Spleen (tissue), 7 donors: ENCODE data around the gene SYDE2.

Experiments
- CTCF ChIP-seq, 11 experiments: fragments of 200-600 bp in 7 of 11; fragments of 450-650 bp in 4 of 11; sonication (generic) in 4 of 11; IDR thresholded peaks in 8 of 11; conservative IDR thresholded peaks in 3 of 11; 1 replicate in 7 of 11; 2 replicates in 4 of 11; pipeline versions ENCODE4 v1.4.0 to v1.8.0; 2016 to 2021; ENCODE audit warnings: antibody characterized with exemption in 11 of 11, inconsistent platforms in 4 of 11, mild to moderate bottlenecking in 1 of 11
- POLR2A ChIP-seq, 3 donors: fragments of 450-650 bp; IDR thresholded peaks; one replicate each; pipeline ENCODE4 v1.5.1; 2017; ENCODE audit warnings: antibody characterized with exemption in 3 of 3, mild to moderate bottlenecking in 1 of 3
- donor health status: DM: no; HTN: no; CAD: no; lungs with moderate emphysema.
- donor health status: DM: no; HTN: no; CAD: no.
- donor health status: DM: no; HTN: no; CAD: no.

GRCh38 chr1:85157436-85157835 is 43.4 kb downstream of the SYDE2 start:
- TF ChIP-seq CTCF (IDR thresholded peaks at IDR 0.05 in 8 of 11, conservative IDR thresholded peaks at IDR 0.05 in 3 of 11) (no peak), POLR2A (IDR thresholded peaks at IDR 0.05) (no peak)
